Mesendoderm (in vitro differentiated cells): Measurements from ENCODE around the gene PRPF38A.

Source experiments
- DNase-seq: peaks from one replicate; pipeline ENCODE4 v3.0.0; 2013
- H2AK5ac ChIP-seq: 2 replicates; pipeline ENCODE4 v1.6.1; 2013; ENCODE audit warnings: low read length, inconsistent platforms
- H2BK120ac ChIP-seq: 2 replicates; pipeline ENCODE4 v1.6.1; 2013; ENCODE audit warnings: low read depth, mild to moderate bottlenecking, low read length, moderate library complexity, mixed read lengths
- H2BK15ac ChIP-seq: replicated peaks from 2 replicates; pipeline ENCODE4 v1.6.1; 2013; ENCODE audit warnings: low read depth, mild to moderate bottlenecking, moderate library complexity
- H2BK5ac ChIP-seq: 2 replicates; pipeline ENCODE4 v1.6.1; 2013; ENCODE audit warnings: low read length, inconsistent platforms
- H3K18ac ChIP-seq: 2 replicates; pipeline ENCODE4 v1.6.1; 2013; ENCODE audit warnings: mild to moderate bottlenecking, low read length, mixed read lengths
- H3K23ac ChIP-seq: one replicate; pipeline ENCODE4 v1.6.1; 2013; ENCODE audit warnings: low read length
- H3K27ac ChIP-seq: 2 replicates; pipeline ENCODE4 v1.5.1; 2013; ENCODE audit warnings: low read depth, mild to moderate bottlenecking, inconsistent platforms, low read length, moderate library complexity
- H3K27me3 ChIP-seq: 2 replicates; pipeline ENCODE4 v1.6.1; 2013; ENCODE audit warnings: low read length, control low read depth, mild to moderate bottlenecking, inconsistent platforms; ENCODE audit not compliant: insufficient read depth, poor library complexity
- H3K36me3 ChIP-seq: 2 replicates; pipeline ENCODE4 v1.6.1; 2013; ENCODE audit warnings: low read length, inconsistent platforms; ENCODE audit not compliant: control insufficient read depth, insufficient read depth
- H3K4ac ChIP-seq: one replicate; pipeline ENCODE4 v1.6.1; 2013; ENCODE audit warnings: low read depth, mild to moderate bottlenecking, low read length, moderate library complexity
- H3K4me1 ChIP-seq: 2 replicates; pipeline ENCODE4 v1.6.1; 2013; ENCODE audit warnings: low read depth, low read length, inconsistent platforms; ENCODE audit not compliant: control insufficient read depth
- H3K4me2 ChIP-seq: 2 replicates; pipeline ENCODE4 v1.6.1; 2013; ENCODE audit warnings: low read length
- H3K4me3 ChIP-seq: 2 replicates; pipeline ENCODE4 v1.5.1; 2013; ENCODE audit warnings: mild to moderate bottlenecking, low read length
- H3K56ac ChIP-seq: one replicate; pipeline ENCODE4 v1.6.1; 2013; ENCODE audit warnings: low read length
- H3K79me1 ChIP-seq: 2 replicates; pipeline ENCODE4 v1.6.1; 2013; ENCODE audit warnings: low read length, inconsistent platforms
- H3K79me2 ChIP-seq: 2 replicates; pipeline ENCODE4 v1.6.1; 2013; ENCODE audit warnings: mild to moderate bottlenecking, low read length; ENCODE audit not compliant: control insufficient read depth, insufficient read depth
- H3K9ac ChIP-seq: 2 replicates; pipeline ENCODE4 v1.6.1; 2013; ENCODE audit warnings: low read length, inconsistent platforms
- H4K5ac ChIP-seq: one replicate; pipeline ENCODE4 v1.6.1; 2013; ENCODE audit warnings: low read length
- H4K8ac ChIP-seq: one replicate; pipeline ENCODE4 v1.6.1; 2013; ENCODE audit warnings: low read depth, mild to moderate bottlenecking, control low read depth, low read length, moderate library complexity
- WGBS: extraction: QIAGEN DNeasy Blood & Tissue Kit; methylation state at CpG from one replicate; pipeline ENCODE4 v1.1.7; 2013; ENCODE audit warnings: low lambda C conversion rate, missing lambda C conversion rate; ENCODE audit not compliant: insufficient coverage; ENCODE audit errors: extremely low coverage; 5-methylcytosine and 5-hydroxymethylcytosine counted together

PRPF38A gene

GRCh38 chr1:52385376-52385775, 19.0 kb upstream of the PRPF38A start:
- no peaks in the 10 kb centered on the region for H3K27me3 ChIP-seq
- no peak for DNase-seq

GRCh38 chr1:52386458-52386857, 17.9 kb upstream of the PRPF38A start:
- DNase-seq = no peak
- no peak overlapping the region for H3K9ac ChIP-seq
- no peak overlapping the region for H2BK5ac ChIP-seq
- no peak overlapping the region for H3K4me3 ChIP-seq
- no peak overlapping the region for H2BK120ac ChIP-seq
- H4K8ac ChIP-seq = no peak overlapping the region
- H3K18ac ChIP-seq = no peak overlapping the region
- WGBS = no CpG with 5 or more reads among the region's 5 CpGs
- H2BK15ac ChIP-seq = no peak overlapping the region
- no peaks in the 10 kb centered on the region for H3K4me1 ChIP-seq
- H3K23ac ChIP-seq = no peak overlapping the region
- H3K79me1 ChIP-seq = no peaks in the 10 kb centered on the region
- no peaks in the 10 kb centered on the region for H3K27me3 ChIP-seq
- no peaks in the 10 kb centered on the region for H3K79me2 ChIP-seq
- H3K56ac ChIP-seq = no peak overlapping the region
- H2AK5ac ChIP-seq = no peak overlapping the region
- H3K36me3 ChIP-seq = peaks cover 31% of the 10 kb centered on the region
- no peak overlapping the region for H3K4me2 ChIP-seq
- H3K4ac ChIP-seq = no peak overlapping the region
- H4K5ac ChIP-seq = no peak overlapping the region
- H3K27ac ChIP-seq = no peak overlapping the region

More at GRCh38 chr1:52385376-52385775, 19.0 kb upstream of the PRPF38A start:
- Histone ChIP-seq H3K18ac (no peak overlapping the region), H3K79me2 (no peaks in the 10 kb centered on the region), H2AK5ac (no peak overlapping the region), H3K4me2 (no peak overlapping the region), H2BK15ac (no peak overlapping the region), H2BK5ac (no peak overlapping the region), H3K4me1 (no peaks in the 10 kb centered on the region), H3K9ac (no peak overlapping the region), H4K8ac (no peak overlapping the region), H3K27ac (no peak overlapping the region), H3K79me1 (no peaks in the 10 kb centered on the region), H3K56ac (no peak overlapping the region), H3K23ac (no peak overlapping the region), H3K36me3 (peaks cover 35% of the 10 kb centered on the region), H3K4ac (no peak overlapping the region), H4K5ac (no peak overlapping the region), H3K4me3 (no peak overlapping the region), H2BK120ac (no peak overlapping the region)
- no CpG with 5 or more reads among the region's 3 CpGs for WGBS

- DNase-seq = no peak
- no peak overlapping the region for H3K27ac ChIP-seq
- H3K4me2 ChIP-seq = no peak overlapping the region
- H3K9ac ChIP-seq = no peak overlapping the region
- H3K36me3 ChIP-seq = peaks cover 14% of the 10 kb centered on the region
- no peak overlapping the region for H2BK15ac ChIP-seq
- H4K5ac ChIP-seq = no peak overlapping the region
- H3K79me1 ChIP-seq = peaks cover 6% of the 10 kb centered on the region
- no CpG with 5 or more reads among the region's 5 CpGs for WGBS
- no peak overlapping the region for H2AK5ac ChIP-seq
- no peak overlapping the region for H3K4ac ChIP-seq
- peaks cover 2% of the 10 kb centered on the region for H3K4me1 ChIP-seq
- H2BK120ac ChIP-seq = no peak overlapping the region
- H2BK5ac ChIP-seq = no peak overlapping the region
- H3K4me3 ChIP-seq = no peak overlapping the region
- no peak overlapping the region for H3K18ac ChIP-seq
- no peak overlapping the region for H4K8ac ChIP-seq
- no peak overlapping the region for H3K56ac ChIP-seq
- H3K27me3 ChIP-seq = no peaks in the 10 kb centered on the region
- no peaks in the 10 kb centered on the region for H3K79me2 ChIP-seq
- H3K23ac ChIP-seq = no peak overlapping the region
These were observed 11.2 kb upstream of the PRPF38A start for GRCh38 chr1:52393174-52393573.

GRCh38 chr1:52399629-52400028, 4.8 kb upstream of the PRPF38A start:
- Histone ChIP-seq H3K27me3 (no peaks in the 10 kb centered on the region), H3K79me2 (peaks cover 32% of the 10 kb centered on the region), H2BK15ac (no peak overlapping the region), H3K27ac (no peak overlapping the region), H3K4me2 (no peak overlapping the region), H3K18ac (no peak overlapping the region), H3K23ac (no peak overlapping the region), H3K9ac (no peak overlapping the region), H2AK5ac (no peak overlapping the region), H4K8ac (no peak overlapping the region), H2BK5ac (no peak overlapping the region), H3K4ac (no peak overlapping the region), H3K56ac (no peak overlapping the region), H4K5ac (no peak overlapping the region), H3K4me3 (no peak overlapping the region), H3K79me1 (peaks cover 22% of the 10 kb centered on the region), H3K4me1 (peaks cover 3% of the 10 kb centered on the region), H2BK120ac (no peak overlapping the region), H3K36me3 (peaks cover 13% of the 10 kb centered on the region)
- DNase-seq = no peak
- WGBS = no CpG with 5 or more reads among the region's 3 CpGs

- Histone ChIP-seq H4K5ac (no peak overlapping the region), H3K4me3 (no peak overlapping the region), H3K79me2 (peaks cover 37% of the 10 kb centered on the region), H2BK120ac (no peak overlapping the region), H3K27ac (no peak overlapping the region), H2BK15ac (no peak overlapping the region), H4K8ac (no peak overlapping the region), H3K36me3 (peaks cover 13% of the 10 kb centered on the region), H3K56ac (no peak overlapping the region), H3K4ac (no peak overlapping the region), H2BK5ac (no peak overlapping the region), H3K18ac (no peak overlapping the region), H3K23ac (no peak overlapping the region), H3K27me3 (no peaks in the 10 kb centered on the region), H3K4me2 (no peak overlapping the region), H2AK5ac (no peak overlapping the region), H3K4me1 (peaks cover 3% of the 10 kb centered on the region), H3K9ac (no peak overlapping the region), H3K79me1 (peaks cover 23% of the 10 kb centered on the region)
- no peak for DNase-seq
- WGBS = no CpG with 5 or more reads among the region's 6 CpGs
These were observed 4.3 kb upstream of the PRPF38A start for GRCh38 chr1:52400131-52400530.

- H2BK15ac ChIP-seq = no peak overlapping the region
- H3K9ac ChIP-seq = peak overlapping the region; percentile 97
- H3K27ac ChIP-seq = no peak overlapping the region
- peaks cover 6% of the 10 kb centered on the region for H3K36me3 ChIP-seq
- H3K56ac ChIP-seq = peak overlapping the region; percentile 62
- H3K4me1 ChIP-seq = peaks cover 2% of the 10 kb centered on the region
- H3K18ac ChIP-seq = no peak overlapping the region
- peaks cover 20% of the 10 kb centered on the region for H3K79me1 ChIP-seq
- H3K4ac ChIP-seq = no peak overlapping the region
- H3K27me3 ChIP-seq = no peaks in the 10 kb centered on the region
- H2BK5ac ChIP-seq = no peak overlapping the region
- H2AK5ac ChIP-seq = no peak overlapping the region
- no peak overlapping the region for H4K8ac ChIP-seq
- no peak overlapping the region for H3K23ac ChIP-seq
- no peak overlapping the region for H3K4me3 ChIP-seq
- peaks cover 52% of the 10 kb centered on the region for H3K79me2 ChIP-seq
- peak overlapping the region; percentile 30 for H3K4me2 ChIP-seq
- H2BK120ac ChIP-seq = no peak overlapping the region
- WGBS = no CpG with 5 or more reads among the region's 3 CpGs
- no peak overlapping the region for H4K5ac ChIP-seq
- DNase-seq = no peak
These were observed 1.6 kb upstream of the PRPF38A start for GRCh38 chr1:52402860-52403240.
